NK-92 (cell line): ENCODE measurements around the gene TNIK.

Experiments
- DNase-seq: peaks from one replicate; lab custom pipeline; 2025; ENCODE audit not compliant: unreplicated experiment; lab: John Stamatoyannopoulos, UW

Gene TNIK

GRCh38 chr3:171013822-171014748 is 446.1 kb downstream of the TNIK start:
- no peak for DNase-seq

GRCh38 chr3:171011873-171012336 is 448.3 kb downstream of the TNIK start:
- DNase-seq, result no peak
